ENCODE measurements around the gene C1orf159. TPM values are rescaled to one million over a fixed set of nuclear protein-coding genes. Genes with fewer than 3 reads are reported as not detected.

The C1orf159 gene
- polyA plus RNA-seq, 4 donors = 9.2 to 19.0 (median 12.6) TPM

- H3K4me1 ChIP-seq (ENCODE audit: control insufficient read depth in 3 of 3, insufficient read depth in 2 of 3, low read depth in 1 of 3, low read length in 2 of 3) = peaks cover 3 to 16% (median 6%) of the 10 kb centered on the region in 3 donors
- H3K36me3 ChIP-seq (ENCODE audit: control insufficient read depth in 3 of 3, insufficient read depth in 2 of 3, low read depth in 1 of 3, low read length in 3 of 3) = peaks cover 0 to 82% (median 2%) of the 10 kb centered on the region in 3 donors
- WGBS, 3 donors = 1 to 3% (median 3%) methylated on average over 82 to 99 of the region's 99 CpGs
- H3K27ac ChIP-seq (ENCODE audit: low read depth in 1 of 3, low read length in 2 of 3) = no peak overlapping the region
- FAIRE-seq (no peak), DNase-seq (peak; percentile 74 to 82)
- H3K27me3 ChIP-seq (ENCODE audit: control insufficient read depth in 3 of 3, insufficient read depth in 3 of 3, low read length in 3 of 3) = peaks cover 0 to 20% (median 4%) of the 10 kb centered on the region in 3 donors
- no peaks in the 10 kb centered on the region for H3K9me3 ChIP-seq (ENCODE audit: control insufficient read depth in 2 of 2, insufficient read depth in 1 of 2, low read depth in 1 of 2, low read length in 1 of 2)
- H3K4me3 ChIP-seq (ENCODE audit: low read depth in 1 of 3, low read length in 3 of 3) = peak overlapping the region in 2 of 3 donors; percentile 17 to 40
These were observed 75.6 kb downstream of the C1orf159 start for GRCh38 chr1:1040004-1040991.

- Histone ChIP-seq H3K9me3 (ENCODE audit: control insufficient read depth in 2 of 2, insufficient read depth in 1 of 2, low read depth in 1 of 2, low read length in 1 of 2) (no peaks in the 10 kb centered on the region), H3K4me1 (ENCODE audit: control insufficient read depth in 3 of 3, insufficient read depth in 2 of 3, low read depth in 1 of 3, low read length in 2 of 3) (peaks cover 3 to 16% (median 6%) of the 10 kb centered on the region in 3 donors), H3K4me3 (ENCODE audit: low read depth in 1 of 3, low read length in 3 of 3) (no peak overlapping the region), H3K27me3 (ENCODE audit: control insufficient read depth in 3 of 3, insufficient read depth in 3 of 3, low read length in 3 of 3) (peaks cover 0 to 20% (median 4%) of the 10 kb centered on the region in 3 donors), H3K27ac (ENCODE audit: low read depth in 1 of 3, low read length in 2 of 3) (no peak overlapping the region), H3K36me3 (ENCODE audit: control insufficient read depth in 3 of 3, insufficient read depth in 2 of 3, low read depth in 1 of 3, low read length in 3 of 3) (peaks cover 0 to 82% (median 2%) of the 10 kb centered on the region in 3 donors)
- FAIRE-seq (no peak), DNase-seq (no peak)
- 37 to 40% (median 39%) methylated on average over 16 to 17 of the region's 17 CpGs for WGBS, 3 donors
These were observed 76.6 kb downstream of the C1orf159 start for GRCh38 chr1:1039145-1039910.

GRCh38 chr1:1038694-1039093 is 77.2 kb downstream of the C1orf159 start:
- peaks cover 3 to 16% (median 6%) of the 10 kb centered on the region in 3 donors for H3K4me1 ChIP-seq (ENCODE audit: control insufficient read depth in 3 of 3, insufficient read depth in 2 of 3, low read depth in 1 of 3, low read length in 2 of 3)
- no peaks in the 10 kb centered on the region for H3K9me3 ChIP-seq (ENCODE audit: control insufficient read depth in 2 of 2, insufficient read depth in 1 of 2, low read depth in 1 of 2, low read length in 1 of 2)
- no peak overlapping the region for H3K27ac ChIP-seq (ENCODE audit: low read depth in 1 of 3, low read length in 2 of 3)
- 79 to 91% (median 80%) methylated on average over 6 of the region's 6 CpGs for WGBS, 3 donors
- peaks cover 0 to 22% (median 4%) of the 10 kb centered on the region in 3 donors for H3K27me3 ChIP-seq (ENCODE audit: control insufficient read depth in 3 of 3, insufficient read depth in 3 of 3, low read length in 3 of 3)
- FAIRE-seq = no peak
- no peak overlapping the region for H3K4me3 ChIP-seq (ENCODE audit: low read depth in 1 of 3, low read length in 3 of 3)
- peaks cover 0 to 77% (median 0%) of the 10 kb centered on the region in 3 donors for H3K36me3 ChIP-seq (ENCODE audit: control insufficient read depth in 3 of 3, insufficient read depth in 2 of 3, low read depth in 1 of 3, low read length in 3 of 3)
- DNase-seq = no peak

- H3K4me3 ChIP-seq (ENCODE audit: low read depth in 1 of 3, low read length in 3 of 3) = no peak overlapping the region
- no peaks in the 10 kb centered on the region for H3K9me3 ChIP-seq (ENCODE audit: control insufficient read depth in 2 of 2, insufficient read depth in 1 of 2, low read depth in 1 of 2, low read length in 1 of 2)
- H3K36me3 ChIP-seq (ENCODE audit: control insufficient read depth in 3 of 3, insufficient read depth in 2 of 3, low read depth in 1 of 3, low read length in 3 of 3) = peaks cover 0 to 67% (median 0%) of the 10 kb centered on the region in 3 donors
- H3K4me1 ChIP-seq (ENCODE audit: control insufficient read depth in 3 of 3, insufficient read depth in 2 of 3, low read depth in 1 of 3, low read length in 2 of 3) = peaks cover 3 to 19% (median 6%) of the 10 kb centered on the region in 3 donors
- H3K27me3 ChIP-seq (ENCODE audit: control insufficient read depth in 3 of 3, insufficient read depth in 3 of 3, low read length in 3 of 3) = peaks cover 0 to 23% (median 4%) of the 10 kb centered on the region in 3 donors
- no peak for FAIRE-seq
- WGBS, 3 donors = 45 to 77% (median 59%) methylated on average over 29 to 30 of the region's 30 CpGs
- no peak overlapping the region for H3K27ac ChIP-seq (ENCODE audit: low read depth in 1 of 3, low read length in 2 of 3)
- peak in 1 of 2 donors; percentile 28 for DNase-seq
These were observed 78.2 kb downstream of the C1orf159 start for GRCh38 chr1:1037366-1038327.

GRCh38 chr1:1035291-1035943 is 80.5 kb downstream of the C1orf159 start:
- FAIRE-seq (no peak), DNase-seq (no peak)
- H3K4me3 ChIP-seq (ENCODE audit: low read depth in 1 of 3, low read length in 3 of 3) = no peak overlapping the region
- H3K9me3 ChIP-seq (ENCODE audit: control insufficient read depth in 2 of 2, insufficient read depth in 1 of 2, low read depth in 1 of 2, low read length in 1 of 2) = no peaks in the 10 kb centered on the region
- H3K27ac ChIP-seq (ENCODE audit: low read depth in 1 of 3, low read length in 2 of 3) = no peak overlapping the region
- peaks cover 0 to 59% (median 0%) of the 10 kb centered on the region in 3 donors for H3K36me3 ChIP-seq (ENCODE audit: control insufficient read depth in 3 of 3, insufficient read depth in 2 of 3, low read depth in 1 of 3, low read length in 3 of 3)
- peaks cover 3 to 37% (median 5%) of the 10 kb centered on the region in 3 donors for H3K4me1 ChIP-seq (ENCODE audit: control insufficient read depth in 3 of 3, insufficient read depth in 2 of 3, low read depth in 1 of 3, low read length in 2 of 3)
- WGBS, 3 donors = 87 to 91% (median 88%) methylated on average over 17 to 19 of the region's 19 CpGs
- H3K27me3 ChIP-seq (ENCODE audit: control insufficient read depth in 3 of 3, insufficient read depth in 3 of 3, low read length in 3 of 3) = peaks cover 0 to 23% (median 4%) of the 10 kb centered on the region in 3 donors

GRCh38 chr1:1034439-1034781 is 81.5 kb downstream of the C1orf159 start:
- H3K4me3 ChIP-seq (ENCODE audit: low read depth in 1 of 3, low read length in 3 of 3) = no peak overlapping the region
- H3K4me1 ChIP-seq (ENCODE audit: control insufficient read depth in 3 of 3, insufficient read depth in 2 of 3, low read depth in 1 of 3, low read length in 2 of 3) = peaks cover 0 to 27% (median 3%) of the 10 kb centered on the region in 3 donors
- H3K27ac ChIP-seq (ENCODE audit: low read depth in 1 of 3, low read length in 2 of 3) = no peak overlapping the region
- no peak for DNase-seq
- peaks cover 0 to 15% (median 4%) of the 10 kb centered on the region in 3 donors for H3K27me3 ChIP-seq (ENCODE audit: control insufficient read depth in 3 of 3, insufficient read depth in 3 of 3, low read length in 3 of 3)
- no peak for FAIRE-seq
- peaks cover 0 to 59% (median 0%) of the 10 kb centered on the region in 3 donors for H3K36me3 ChIP-seq (ENCODE audit: control insufficient read depth in 3 of 3, insufficient read depth in 2 of 3, low read depth in 1 of 3, low read length in 3 of 3)
- no peaks in the 10 kb centered on the region for H3K9me3 ChIP-seq (ENCODE audit: control insufficient read depth in 2 of 2, insufficient read depth in 1 of 2, low read depth in 1 of 2, low read length in 1 of 2)
- WGBS, 3 donors = 63 to 70% (median 69%) methylated on average over 25 to 30 of the region's 30 CpGs

- peaks cover 0 to 22% (median 0%) of the 10 kb centered on the region in 3 donors for H3K4me1 ChIP-seq (ENCODE audit: control insufficient read depth in 3 of 3, insufficient read depth in 2 of 3, low read depth in 1 of 3, low read length in 2 of 3)
- FAIRE-seq (no peak), DNase-seq (peak in 1 of 2 donors; percentile 51)
- H3K27me3 ChIP-seq (ENCODE audit: control insufficient read depth in 3 of 3, insufficient read depth in 3 of 3, low read length in 3 of 3) = peaks cover 0 to 11% (median 4%) of the 10 kb centered on the region in 3 donors
- no peaks in the 10 kb centered on the region for H3K9me3 ChIP-seq (ENCODE audit: control insufficient read depth in 2 of 2, insufficient read depth in 1 of 2, low read depth in 1 of 2, low read length in 1 of 2)
- 7 to 13% (median 13%) methylated on average over 35 to 71 of the region's 71 CpGs for WGBS, 3 donors
- H3K36me3 ChIP-seq (ENCODE audit: control insufficient read depth in 3 of 3, insufficient read depth in 2 of 3, low read depth in 1 of 3, low read length in 3 of 3) = peaks cover 0 to 60% (median 0%) of the 10 kb centered on the region in 3 donors
- H3K27ac ChIP-seq (ENCODE audit: low read depth in 1 of 3, low read length in 2 of 3) = no peak overlapping the region
- H3K4me3 ChIP-seq (ENCODE audit: low read depth in 1 of 3, low read length in 3 of 3) = peak overlapping the region in 2 of 3 donors; percentile 19 to 51
These were observed 82.0 kb downstream of the C1orf159 start for GRCh38 chr1:1033731-1034438.
